H9 (cell line): ENCODE data around the gene SERPINA6. TPM values are rescaled to one million over a fixed set of nuclear protein-coding genes. Genes with fewer than 3 reads are reported as not detected.

Source experiments
- DNase-seq: peaks from one replicate; pipeline ENCODE4 v3.0.0-alpha.2; 2017
- H2AFZ ChIP-seq: one replicate; pipeline ENCODE4 v1.6.1; 2013; ENCODE audit warnings: mild to moderate bottlenecking, low read length, control low read depth, moderate library complexity
- H2AK5ac ChIP-seq: 2 replicates; pipeline ENCODE4 v1.6.1; 2013; ENCODE audit warnings: low read length, control low read depth, mixed read lengths; ENCODE audit not compliant: insufficient read length
- H2BK120ac ChIP-seq: one replicate; pipeline ENCODE4 v1.6.1; 2013; ENCODE audit warnings: low read depth, mild to moderate bottlenecking, low read length, control low read depth, inconsistent platforms; ENCODE audit not compliant: poor library complexity, severe bottlenecking
- H2BK12ac ChIP-seq: 2 replicates; pipeline ENCODE4 v1.6.1; 2013; ENCODE audit warnings: low read length, control low read depth, mixed read lengths, low read depth; ENCODE audit not compliant: insufficient read length
- H2BK15ac ChIP-seq: 2 replicates; pipeline ENCODE4 v1.6.1; 2013; ENCODE audit warnings: low read depth, low read length, control low read depth
- H2BK20ac ChIP-seq: one replicate; pipeline ENCODE4 v1.6.1; 2013; ENCODE audit warnings: low read depth, mild to moderate bottlenecking, low read length, control low read depth, inconsistent platforms; ENCODE audit not compliant: poor library complexity, severe bottlenecking
- H2BK5ac ChIP-seq: 2 replicates; pipeline ENCODE4 v1.6.1; 2013; ENCODE audit warnings: low read length, control low read depth, mixed read lengths; ENCODE audit not compliant: insufficient read length
- H3K14ac ChIP-seq: 2 replicates; pipeline ENCODE4 v1.6.1; 2013; ENCODE audit warnings: low read length, control low read depth; ENCODE audit not compliant: insufficient read depth
- H3K18ac ChIP-seq: 2 replicates; pipeline ENCODE4 v1.6.1; 2013; ENCODE audit warnings: low read depth, mild to moderate bottlenecking, mixed read lengths, low read length, control low read depth; ENCODE audit not compliant: insufficient read length
- H3K23ac ChIP-seq: 2 replicates; pipeline ENCODE4 v1.6.1; 2013; ENCODE audit warnings: low read length, control low read depth, mixed read lengths, low read depth; ENCODE audit not compliant: insufficient read length
- H3K23me2 ChIP-seq: 2 replicates; pipeline ENCODE4 v1.6.1; 2013; ENCODE audit warnings: low read depth, mild to moderate bottlenecking, mixed read lengths, low read length, control low read depth; ENCODE audit not compliant: insufficient read length, poor library complexity, severe bottlenecking
- H3K27ac ChIP-seq: 2 replicates; pipeline ENCODE4 v1.5.1; 2013; ENCODE audit warnings: low read length, control low read depth, mixed read lengths, low read depth; ENCODE audit not compliant: insufficient read length
- H3K27me3 ChIP-seq: 2 replicates; pipeline ENCODE4 v1.6.1; 2013; ENCODE audit warnings: low read length, control low read depth, inconsistent platforms; ENCODE audit not compliant: insufficient read depth
- H3K4ac ChIP-seq: 2 replicates; pipeline ENCODE4 v1.6.1; 2013; ENCODE audit warnings: low read depth, mild to moderate bottlenecking, control low read depth, inconsistent platforms, low read length, moderate library complexity
- H3K4me1 ChIP-seq: 2 replicates; pipeline ENCODE4 v1.6.1; 2013; ENCODE audit warnings: low read length, control low read depth, inconsistent platforms; ENCODE audit not compliant: insufficient read depth
- H3K4me2 ChIP-seq: 2 replicates; pipeline ENCODE4 v1.6.1; 2013; ENCODE audit warnings: low read length, control low read depth, mixed read lengths; ENCODE audit not compliant: insufficient read length, insufficient read depth
- H3K56ac ChIP-seq: 2 replicates; pipeline ENCODE4 v1.6.1; 2013; ENCODE audit warnings: low read depth, mild to moderate bottlenecking, mixed read lengths, low read length, control low read depth; ENCODE audit not compliant: insufficient read length
- H3K79me1 ChIP-seq: 2 replicates; pipeline ENCODE4 v1.6.1; 2013; ENCODE audit warnings: low read depth, mild to moderate bottlenecking, moderate library complexity, low read length, control low read depth, inconsistent platforms; ENCODE audit not compliant: insufficient read depth, poor library complexity, severe bottlenecking
- H3K79me2 ChIP-seq: 2 replicates; pipeline ENCODE4 v1.6.1; 2013; ENCODE audit warnings: low read length, control low read depth, inconsistent platforms; ENCODE audit not compliant: insufficient read depth
- H3K9ac ChIP-seq: 2 replicates; pipeline ENCODE4 v1.6.1; 2013; ENCODE audit warnings: low read length, control low read depth, mixed read lengths; ENCODE audit not compliant: insufficient read length; ENCODE audit errors: extremely low read depth
- H3K9me3 ChIP-seq: one replicate; pipeline ENCODE4 v1.6.1; 2013; ENCODE audit warnings: low read depth, low read length, inconsistent platforms; ENCODE audit not compliant: control insufficient read depth
- H3T11ph ChIP-seq: one replicate; pipeline ENCODE4 v1.6.1; 2013; ENCODE audit warnings: mild to moderate bottlenecking, low read length, control low read depth, inconsistent platforms
- H4K20me1 ChIP-seq: one replicate; pipeline ENCODE4 v1.6.1; 2013; ENCODE audit not compliant: control insufficient read depth, insufficient read length, insufficient read depth
- H4K5ac ChIP-seq: 2 replicates; pipeline ENCODE4 v1.6.1; 2013; ENCODE audit warnings: low read depth, mild to moderate bottlenecking, mixed read lengths, low read length, control low read depth; ENCODE audit not compliant: insufficient read length
- H4K8ac ChIP-seq: replicated peaks from 2 replicates; pipeline ENCODE4 v1.6.1; 2013; ENCODE audit warnings: low read length, control low read depth, mixed read lengths, low read depth; ENCODE audit not compliant: insufficient read length
- H4K91ac ChIP-seq: 2 replicates; pipeline ENCODE4 v1.6.1; 2013; ENCODE audit warnings: low read depth, mild to moderate bottlenecking, moderate library complexity, mixed read lengths, low read length, control low read depth; ENCODE audit not compliant: insufficient read length
- H3K27ac Mint-ChIP-seq, 3 experiments: 2 replicates in 2 of 3; 3 replicates in 1 of 3; pipeline ENCODE4 v1.8.0; 2020 to 2021; ENCODE audit warnings: mixed read lengths in 3 of 3, mild to moderate bottlenecking in 1 of 3, moderate library complexity in 1 of 3
- H3K27me3 Mint-ChIP-seq: 2 replicates; pipeline ENCODE4 v1.8.0; 2021; ENCODE audit warnings: low read depth, mild to moderate bottlenecking, moderate library complexity, mixed read lengths
- H3K36me3 Mint-ChIP-seq, 3 experiments: 2 replicates in 2 of 3; 3 replicates in 1 of 3; pipeline ENCODE4 v1.8.0; 2020 to 2021; ENCODE audit warnings: low read depth in 3 of 3, mixed read lengths in 3 of 3; ENCODE audit not compliant: insufficient read depth in 1 of 3
- H3K4me1 Mint-ChIP-seq, 2 experiments: 2 replicates each; pipeline ENCODE4 v1.8.0; 2020; ENCODE audit warnings: mixed read lengths in 2 of 2
- H3K4me3 Mint-ChIP-seq, 2 experiments: 2 replicates in 1 of 2; 3 replicates in 1 of 2; pipeline ENCODE4 v1.8.0; 2020 to 2021; ENCODE audit warnings: mild to moderate bottlenecking in 2 of 2, mixed read lengths in 2 of 2, moderate library complexity in 1 of 2
- H3K9me3 Mint-ChIP-seq, 2 experiments: 2 replicates in 1 of 2; 3 replicates in 1 of 2; pipeline ENCODE4 v1.8.0; 2020; ENCODE audit warnings: mild to moderate bottlenecking in 2 of 2, mixed read lengths in 2 of 2, moderate library complexity in 1 of 2
- WGBS: extraction: QIAGEN DNeasy Blood & Tissue Kit; methylation state at CpG from one replicate; pipeline ENCODE4 v1.1.7; 2013; ENCODE audit warnings: missing lambda C conversion rate, low lambda C conversion rate, mixed read lengths; ENCODE audit not compliant: insufficient read length; ENCODE audit errors: extremely low coverage; 5-methylcytosine and 5-hydroxymethylcytosine counted together
- total RNA-seq: library from RNA; stranded (reverse); gene quantifications from 2 replicates; pipeline ENCODE4 v1.2.1, GENCODE V29; 2021
- TF ChIP-seq, protein P1 (sequence below): fragments of 200-600 bp; sonication (generic); conservative IDR thresholded peaks from 3 replicates; pipeline ENCODE4 v1.8.0; 2021; ENCODE audit warnings: antibody characterized with exemption, mild to moderate bottlenecking

The SERPINA6 gene
- total RNA-seq, 1 experiment from 2014 or later: not detected

DNA sequence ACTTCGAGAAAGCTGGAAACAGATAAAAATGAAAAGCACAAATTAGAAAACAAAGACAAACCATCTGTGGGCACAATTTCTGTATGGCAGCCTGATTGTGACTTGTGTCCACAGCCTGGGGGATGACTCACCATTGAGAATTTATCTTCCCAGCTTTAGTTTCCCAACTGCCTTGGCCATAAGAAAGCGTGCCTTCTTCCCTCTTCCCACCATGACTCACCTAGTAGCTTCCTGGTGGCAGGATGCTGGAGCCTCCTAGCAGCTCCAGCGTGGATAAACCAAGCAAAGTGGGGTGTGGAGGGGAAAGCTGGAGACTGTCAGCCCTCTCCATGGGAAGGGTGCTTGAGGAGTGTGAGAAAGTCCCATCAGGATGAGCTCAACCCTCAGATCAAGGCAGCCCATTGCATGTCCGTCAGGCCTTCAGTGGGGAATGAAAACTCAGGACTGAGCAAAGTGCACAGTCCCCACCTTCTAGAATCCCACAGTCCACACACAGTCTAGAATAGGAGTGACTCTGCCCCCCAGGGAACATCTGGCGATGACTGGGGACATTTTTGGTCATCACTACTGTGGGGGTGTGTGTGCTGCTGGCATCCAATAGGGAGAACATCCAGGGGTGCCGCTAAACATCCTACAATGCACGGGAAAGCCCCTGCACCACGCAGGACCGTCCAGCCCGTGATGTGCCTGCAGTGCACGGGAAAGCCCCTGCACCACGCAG, 22.4 kb upstream of the SERPINA6 start:
- no peak overlapping the region for H3T11ph ChIP-seq
- no peaks in the 10 kb centered on the region; a peak in 1 of 4 replicates for H3K4me1 Mint-ChIP-seq
- H4K91ac ChIP-seq: no peak overlapping the region
- H2BK12ac ChIP-seq: no peak overlapping the region
- H3K18ac ChIP-seq: no peak overlapping the region
- H3K27me3 Mint-ChIP-seq: peaks cover 14% of the 10 kb centered on the region
- H3K9me3 Mint-ChIP-seq: peaks cover 0 to 3% of the 10 kb centered on the region in 2 experiments; a peak in 2 of 5 replicates
- H2BK120ac ChIP-seq: no peak overlapping the region
- H2BK20ac ChIP-seq: no peak overlapping the region
- H3K27ac ChIP-seq: no peak overlapping the region
- no peak overlapping the region for H4K5ac ChIP-seq
- DNase-seq: no peak
- no peaks in the 10 kb centered on the region for H3K79me1 ChIP-seq
- H3K56ac ChIP-seq: no peak overlapping the region
- H3K27ac Mint-ChIP-seq: no peak overlapping the region
- no peak overlapping the region for H3K4ac ChIP-seq
- H3K27me3 ChIP-seq: no peaks in the 10 kb centered on the region
- H3K23me2 ChIP-seq: no peaks in the 10 kb centered on the region
- H3K9me3 ChIP-seq: no peaks in the 10 kb centered on the region
- WGBS: no CpG with 5 or more reads among the region's 12 CpGs
- no peak overlapping the region for H3K14ac ChIP-seq
- no peak overlapping the region for H3K4me2 ChIP-seq
- H3K79me2 ChIP-seq: no peaks in the 10 kb centered on the region
- H3K23ac ChIP-seq: no peak overlapping the region
- no peak overlapping the region for H2AFZ ChIP-seq
- no peak overlapping the region for H3K9ac ChIP-seq
- no peaks in the 10 kb centered on the region for H3K36me3 Mint-ChIP-seq
- H3K4me1 ChIP-seq: no peaks in the 10 kb centered on the region
- H3K4me3 Mint-ChIP-seq: no peak overlapping the region
- H4K8ac ChIP-seq: no peak overlapping the region
- no peak overlapping the region for H2BK15ac ChIP-seq
- H2AK5ac ChIP-seq: no peak overlapping the region
- H2BK5ac ChIP-seq: no peak overlapping the region
- no peaks in the 10 kb centered on the region for H4K20me1 ChIP-seq
- TF ChIP-seq, protein P1, sequence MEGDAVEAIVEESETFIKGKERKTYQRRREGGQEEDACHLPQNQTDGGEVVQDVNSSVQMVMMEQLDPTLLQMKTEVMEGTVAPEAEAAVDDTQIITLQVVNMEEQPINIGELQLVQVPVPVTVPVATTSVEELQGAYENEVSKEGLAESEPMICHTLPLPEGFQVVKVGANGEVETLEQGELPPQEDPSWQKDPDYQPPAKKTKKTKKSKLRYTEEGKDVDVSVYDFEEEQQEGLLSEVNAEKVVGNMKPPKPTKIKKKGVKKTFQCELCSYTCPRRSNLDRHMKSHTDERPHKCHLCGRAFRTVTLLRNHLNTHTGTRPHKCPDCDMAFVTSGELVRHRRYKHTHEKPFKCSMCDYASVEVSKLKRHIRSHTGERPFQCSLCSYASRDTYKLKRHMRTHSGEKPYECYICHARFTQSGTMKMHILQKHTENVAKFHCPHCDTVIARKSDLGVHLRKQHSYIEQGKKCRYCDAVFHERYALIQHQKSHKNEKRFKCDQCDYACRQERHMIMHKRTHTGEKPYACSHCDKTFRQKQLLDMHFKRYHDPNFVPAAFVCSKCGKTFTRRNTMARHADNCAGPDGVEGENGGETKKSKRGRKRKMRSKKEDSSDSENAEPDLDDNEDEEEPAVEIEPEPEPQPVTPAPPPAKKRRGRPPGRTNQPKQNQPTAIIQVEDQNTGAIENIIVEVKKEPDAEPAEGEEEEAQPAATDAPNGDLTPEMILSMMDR: no peak
